A549 treated with AZD9567 at 1 μM for 4 hours (cell line): ENCODE measurements around the gene UPF3B. TPM values are rescaled to one million over a fixed set of nuclear protein-coding genes. Genes with fewer than 3 reads are reported as not detected.

Experiments used
- total RNA-seq: library from RNA; stranded (reverse); fragments of 200-300 nt; extraction: Qiagen RNA extraction; gene quantifications from 5 replicates; pipeline ENCODE4 v1.2.3, GENCODE V29; 2022; ENCODE audit not compliant: insufficient read depth

The UPF3B gene, protein sequence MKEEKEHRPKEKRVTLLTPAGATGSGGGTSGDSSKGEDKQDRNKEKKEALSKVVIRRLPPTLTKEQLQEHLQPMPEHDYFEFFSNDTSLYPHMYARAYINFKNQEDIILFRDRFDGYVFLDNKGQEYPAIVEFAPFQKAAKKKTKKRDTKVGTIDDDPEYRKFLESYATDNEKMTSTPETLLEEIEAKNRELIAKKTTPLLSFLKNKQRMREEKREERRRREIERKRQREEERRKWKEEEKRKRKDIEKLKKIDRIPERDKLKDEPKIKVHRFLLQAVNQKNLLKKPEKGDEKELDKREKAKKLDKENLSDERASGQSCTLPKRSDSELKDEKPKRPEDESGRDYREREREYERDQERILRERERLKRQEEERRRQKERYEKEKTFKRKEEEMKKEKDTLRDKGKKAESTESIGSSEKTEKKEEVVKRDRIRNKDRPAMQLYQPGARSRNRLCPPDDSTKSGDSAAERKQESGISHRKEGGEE
- total RNA-seq = 17.7 to 22.9 TPM (median 18.2 TPM) in 5 replicates

GRCh38 chrX:119852382-119853353, at the start of gene UPF3B:
Gene UPF3B (minus strand): TSS chrX:119852963. CDS start chrX:119852928, 35 bp downstream.

DNA sequence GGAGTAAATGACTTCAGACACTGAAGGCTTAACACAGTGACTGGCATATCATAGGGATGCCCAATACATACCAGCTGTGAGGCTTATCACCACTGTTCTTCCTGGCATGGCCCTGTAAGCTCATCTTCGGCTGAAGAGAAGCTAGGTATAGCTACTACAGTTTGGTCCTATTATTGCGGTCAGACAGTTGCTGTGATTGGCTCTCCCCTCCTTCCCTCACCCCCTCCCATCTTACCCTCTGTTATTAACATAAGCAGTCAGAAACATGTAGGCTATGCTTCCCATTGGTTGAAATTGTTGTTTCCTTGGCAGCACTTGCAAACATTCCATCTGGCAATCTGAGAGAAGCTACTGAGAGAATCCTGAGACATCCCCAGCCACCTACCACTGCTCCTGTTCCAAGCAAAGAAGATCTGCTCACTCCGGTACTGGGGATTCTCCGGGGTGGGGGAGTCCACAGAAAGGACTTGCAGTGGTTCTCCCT, 43.1 kb upstream of the UPF3B start, which contains the start of gene AKAP14:
AKAP14 (plus strand) TSS at position 51 of the 484 bp plus-strand sequence. CDS start 7,331 bp downstream, outside the sequence.

DNA sequence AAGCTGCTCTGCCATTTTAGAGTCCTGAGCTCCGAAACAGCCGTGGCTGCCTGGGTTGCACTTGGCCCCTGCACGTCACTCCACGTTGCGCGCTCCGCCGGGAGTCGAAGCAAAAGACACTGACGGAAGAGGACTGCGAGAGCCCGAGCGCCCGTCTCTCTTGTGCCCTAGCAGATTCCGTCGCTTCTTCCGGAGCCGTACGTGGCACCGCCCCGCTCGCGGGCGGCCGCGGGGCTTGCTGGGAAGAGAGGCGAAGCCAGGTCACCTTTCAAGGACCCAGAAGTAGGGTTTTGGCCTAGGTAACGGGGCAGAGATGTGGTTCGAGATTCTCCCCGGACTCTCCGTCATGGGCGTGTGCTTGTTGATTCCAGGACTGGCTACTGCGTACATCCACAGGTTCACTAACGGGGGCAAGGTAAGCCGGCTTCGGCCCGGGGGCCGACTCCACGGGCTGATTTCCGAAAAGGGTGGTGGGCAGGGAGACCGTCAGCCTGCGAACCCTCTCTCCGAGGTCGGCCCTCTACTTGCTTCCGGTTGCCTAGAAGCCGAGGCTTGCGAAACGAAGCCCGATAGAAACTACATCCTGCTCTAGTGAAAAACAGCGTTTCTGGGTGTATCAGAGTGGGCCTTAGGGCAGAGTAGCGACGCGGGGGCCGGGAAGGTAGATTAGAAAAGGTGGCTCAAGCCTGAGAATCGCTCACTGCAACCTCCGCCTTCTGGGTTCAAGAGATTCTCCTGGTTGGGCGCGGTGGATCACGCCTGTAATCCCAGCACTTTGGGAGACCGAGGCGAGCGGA, 19.0 kb upstream of the UPF3B start, which contains the start of the genes NDUFA1 and RNF113A:
NDUFA1 (plus strand) TSS at position 234 of the 797 bp plus-strand sequence; CDS start at position 314, 80 bp downstream.
RNF113A (minus strand) TSS at position 135 of the 797 bp plus-strand sequence; CDS start at position 15, 120 bp downstream.

DNA sequence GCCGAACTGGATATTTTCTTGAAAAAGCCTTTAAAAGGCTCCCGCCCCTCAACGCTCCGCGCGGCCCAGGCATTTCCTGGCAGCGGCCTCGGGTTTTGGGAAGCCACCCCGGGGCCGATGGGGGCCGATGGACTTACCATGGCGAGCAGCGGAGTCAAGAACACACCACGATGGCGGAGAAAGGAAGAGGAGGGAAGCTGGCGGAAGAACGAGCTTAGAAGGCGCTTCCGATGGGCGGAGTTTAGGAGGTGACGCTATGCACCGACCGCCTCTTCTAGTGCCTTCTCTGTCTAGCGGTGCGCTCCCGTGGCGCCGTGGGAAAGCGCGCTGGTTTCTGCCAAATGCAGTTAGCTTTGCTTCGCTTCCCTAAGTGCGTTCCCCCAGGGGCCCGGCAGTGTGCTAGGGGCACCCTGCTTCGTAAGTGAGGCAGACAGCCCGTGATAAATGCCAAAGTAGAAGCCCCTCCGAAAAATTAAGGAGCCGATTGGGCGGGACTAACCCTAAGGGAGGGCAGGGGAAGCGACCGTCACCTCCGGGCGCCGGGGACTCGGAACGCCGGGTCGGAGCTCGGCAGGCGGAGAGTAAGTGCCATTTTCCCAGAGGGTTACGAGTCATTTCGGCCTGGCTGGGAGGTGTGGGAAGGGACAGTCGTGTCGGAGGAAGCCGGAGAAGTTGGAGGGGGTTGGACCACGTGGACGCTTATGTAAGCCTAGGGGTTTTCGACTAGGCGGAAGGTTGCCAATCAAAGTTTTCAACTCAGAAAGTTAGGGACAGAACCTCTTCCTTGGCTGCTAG, 61.1 kb downstream of the UPF3B start, which contains the start of gene RPL39:
RPL39 (minus strand) TSS at position 194 of the 795 bp plus-strand sequence; CDS start at position 140, 54 bp downstream.

Other genes with a start within 250 kb of the UPF3B start
- gene NKRF, start 246.5 kb downstream of the UPF3B start, total RNA-seq = 17.6 to 22.3 TPM (median 18.5 TPM) in 5 replicates
- gene SEPTIN6, start 159.8 kb downstream of the UPF3B start, total RNA-seq = 9.6 to 16.0 TPM (median 11.4 TPM) in 5 replicates
- 0.07 to 0.12 TPM (median 0.07 TPM) in 3 of 5 replicates, not detected in the others for gene SOWAHD, start 94.4 kb downstream of the UPF3B start, total RNA-seq
- 3,648 to 5,308 TPM (median 3,733 TPM) in 5 replicates for gene RPL39, start 61.3 kb downstream of the UPF3B start, total RNA-seq
- gene RNF113A, start 18.8 kb upstream of the UPF3B start, total RNA-seq = 26.2 to 35.5 TPM (median 34.1 TPM) in 5 replicates
- gene NDUFA1, start 18.9 kb upstream of the UPF3B start, total RNA-seq = 247 to 278 TPM (median 248 TPM) in 5 replicates
- 0.27 TPM in 1 of 5 replicates, not detected in the others for gene AKAP14, start 42.9 kb upstream of the UPF3B start, total RNA-seq
- gene NKAP, start 90.8 kb upstream of the UPF3B start, total RNA-seq = 6.6 to 7.5 TPM (median 7.2 TPM) in 5 replicates
- gene RHOXF2B, start 224.7 kb upstream of the UPF3B start, total RNA-seq = not detected in 5 replicates